Osteocyte (in vitro differentiated cells): ENCODE results near the gene CFAP58. TPM values are rescaled to one million over a fixed set of nuclear protein-coding genes. Genes with fewer than 3 reads are reported as not detected.

Experiments used
- DNase-seq: peaks from one replicate; pipeline ENCODE4 v3.0.0; 2021; ENCODE audit warnings: mixed read lengths; ENCODE audit not compliant: unreplicated experiment; ENCODE audit errors: extremely low spot score
- H3K27ac Mint-ChIP-seq: one replicate; pipeline ENCODE4 v1.8.0; 2021; ENCODE audit warnings: mild to moderate bottlenecking, mixed read lengths; ENCODE audit not compliant: unreplicated experiment
- H3K27me3 Mint-ChIP-seq: one replicate; pipeline ENCODE4 v1.8.0; 2021; ENCODE audit warnings: mixed read lengths; ENCODE audit not compliant: unreplicated experiment
- H3K36me3 Mint-ChIP-seq: one replicate; pipeline ENCODE4 v1.8.0; 2021; ENCODE audit warnings: mixed read lengths; ENCODE audit not compliant: unreplicated experiment
- H3K4me1 Mint-ChIP-seq: one replicate; pipeline ENCODE4 v1.8.0; 2021; ENCODE audit warnings: mixed read lengths; ENCODE audit not compliant: unreplicated experiment
- H3K4me3 Mint-ChIP-seq: one replicate; pipeline ENCODE4 v1.8.0; 2021; ENCODE audit warnings: mild to moderate bottlenecking, moderate library complexity, mixed read lengths; ENCODE audit not compliant: unreplicated experiment
- H3K9me3 Mint-ChIP-seq: one replicate; pipeline ENCODE4 v1.8.0; 2021; ENCODE audit warnings: mixed read lengths; ENCODE audit not compliant: unreplicated experiment
- CTCF ChIP-seq: fragments of 200-600 bp; sonication (generic); IDR thresholded peaks from 2 replicates; pipeline ENCODE4 v1.5.0; 2021; ENCODE audit warnings: antibody characterized with exemption, mild to moderate bottlenecking, moderate library complexity
- long read RNA-seq: library from polyadenylated mRNA; unstranded; transcript quantifications from one replicate; pipeline ENCODE4 v2.0.0, GENCODE V29; 2021
- total RNA-seq: library from RNA; stranded (reverse); gene quantifications from 2 replicates; pipeline ENCODE4 v1.2.1, GENCODE V29; 2021

The CFAP58 gene, protein sequence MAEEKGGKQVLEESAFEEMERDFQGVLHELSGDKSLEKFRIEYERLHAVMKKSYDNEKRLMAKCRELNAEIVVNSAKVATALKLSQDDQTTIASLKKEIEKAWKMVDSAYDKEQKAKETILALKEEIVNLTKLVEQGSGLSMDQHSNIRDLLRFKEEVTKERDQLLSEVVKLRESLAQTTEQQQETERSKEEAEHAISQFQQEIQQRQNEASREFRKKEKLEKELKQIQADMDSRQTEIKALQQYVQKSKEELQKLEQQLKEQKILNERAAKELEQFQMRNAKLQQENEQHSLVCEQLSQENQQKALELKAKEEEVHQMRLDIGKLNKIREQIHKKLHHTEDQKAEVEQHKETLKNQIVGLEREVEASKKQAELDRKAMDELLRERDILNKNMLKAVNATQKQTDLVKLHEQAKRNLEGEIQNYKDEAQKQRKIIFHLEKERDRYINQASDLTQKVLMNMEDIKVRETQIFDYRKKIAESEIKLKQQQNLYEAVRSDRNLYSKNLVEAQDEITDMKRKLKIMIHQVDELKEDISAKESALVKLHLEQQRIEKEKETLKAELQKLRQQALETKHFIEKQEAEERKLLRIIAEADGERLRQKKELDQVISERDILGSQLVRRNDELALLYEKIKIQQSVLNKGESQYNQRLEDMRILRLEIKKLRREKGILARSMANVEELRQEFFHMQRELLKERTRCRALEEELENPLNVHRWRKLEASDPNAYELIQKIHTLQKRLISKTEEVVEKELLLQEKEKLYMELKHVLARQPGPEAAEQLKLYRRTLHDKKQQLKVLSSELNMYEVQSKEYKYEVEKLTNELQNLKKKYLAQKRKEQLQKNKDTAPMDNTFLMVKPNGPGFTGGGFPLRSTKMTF
- total RNA-seq, result 0.16 and 0.29 TPM in 2 replicates
- long read RNA-seq, partial matches to known transcripts, result 1 of 1 reads
- long read RNA-seq, other reads (novel, unspliced or antisense), result 0 of 1 reads

DNA sequence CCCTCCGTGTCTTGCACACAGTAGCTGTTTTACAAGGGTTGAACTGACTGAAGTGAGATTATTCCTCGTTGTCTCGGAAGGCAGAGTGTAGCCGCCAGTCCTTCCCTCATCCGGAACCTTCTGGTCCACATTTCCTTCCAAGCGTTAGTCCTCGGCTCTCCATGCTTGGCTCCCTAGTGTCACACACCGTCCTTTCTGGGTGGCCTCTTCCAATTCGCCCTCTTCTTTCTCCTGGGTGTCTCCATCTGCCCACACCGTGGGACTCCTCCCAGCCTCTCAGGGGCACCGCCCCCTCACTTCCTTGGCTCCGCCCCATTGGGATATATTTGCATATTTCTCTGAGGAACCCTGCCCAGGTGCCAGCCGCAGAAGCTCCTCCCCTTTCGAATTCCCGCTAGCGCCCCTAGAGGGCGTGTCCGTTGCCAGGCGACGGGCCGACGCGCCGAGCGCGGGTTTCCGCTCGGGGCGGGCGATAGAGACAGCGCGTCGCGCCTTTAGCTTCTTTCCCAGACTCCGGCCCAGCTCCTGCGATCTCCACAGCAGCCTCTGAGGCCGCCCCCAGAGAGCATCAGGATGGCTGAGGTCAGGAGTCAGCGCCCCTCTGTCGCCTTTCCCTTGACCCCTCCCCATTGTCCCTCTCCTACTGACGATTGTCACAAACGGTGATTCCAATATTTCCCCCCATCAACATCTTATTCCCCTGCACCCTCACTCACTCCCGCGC, at the start of gene CFAP58:
Gene CFAP58 (plus strand): TSS at position 509 of the 724 bp plus-strand sequence. CDS start 65 bp downstream, at position 574.
- Mint-ChIP-seq H3K9me3 (no peaks in the 10 kb centered on the region), H3K4me1 (no peaks in the 10 kb centered on the region), H3K4me3 (no peak within 1 kb of the TSS), H3K27me3 (peaks cover 12% of the 10 kb centered on the region), H3K36me3 (no peaks in the 10 kb centered on the region), H3K27ac (no peak within 1 kb of the TSS)
- peak; percentile 92 for DNase-seq
- peak; percentile 73 for TF ChIP-seq CTCF

DNA sequence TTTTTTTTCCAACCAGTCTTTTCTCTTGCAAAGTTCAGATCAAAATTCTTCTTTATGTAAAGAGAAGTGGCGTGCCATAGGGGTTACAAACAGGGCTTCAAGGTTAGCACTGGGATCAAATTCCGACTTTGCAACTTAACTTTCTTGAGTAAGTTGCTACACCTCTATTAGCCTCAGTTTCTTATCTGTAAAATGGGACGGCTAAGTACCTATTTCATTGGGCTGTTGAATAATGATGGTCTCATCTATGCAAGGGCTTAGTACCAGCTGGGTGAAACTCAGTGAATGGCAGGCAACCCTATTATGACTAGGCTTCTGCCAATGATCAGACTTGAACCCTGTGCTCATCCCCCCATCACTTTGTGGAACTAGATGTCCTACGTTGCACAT, 49.3 kb upstream of the CFAP58 start:
- H3K36me3 Mint-ChIP-seq, result peaks cover 6% of the 10 kb centered on the region
- H3K27me3 Mint-ChIP-seq, result no peaks in the 10 kb centered on the region
- H3K9me3 Mint-ChIP-seq, result no peaks in the 10 kb centered on the region
- H3K4me3 Mint-ChIP-seq, result no peak overlapping the region
- H3K4me1 Mint-ChIP-seq, result peaks cover 39% of the 10 kb centered on the region
- no peak for DNase-seq
- H3K27ac Mint-ChIP-seq, result no peak overlapping the region
- no peak for TF ChIP-seq CTCF

- H3K27ac Mint-ChIP-seq, result no peak overlapping the region
- DNase-seq, result no peak
- no peaks in the 10 kb centered on the region for H3K9me3 Mint-ChIP-seq
- H3K4me3 Mint-ChIP-seq, result no peak overlapping the region
- H3K27me3 Mint-ChIP-seq, result no peaks in the 10 kb centered on the region
- no peak for TF ChIP-seq CTCF
- H3K36me3 Mint-ChIP-seq, result peaks cover 6% of the 10 kb centered on the region
- H3K4me1 Mint-ChIP-seq, result peaks cover 41% of the 10 kb centered on the region
Measured at GRCh38 chr10:104304927-104305326, 48.7 kb upstream of the CFAP58 start.

DNA sequence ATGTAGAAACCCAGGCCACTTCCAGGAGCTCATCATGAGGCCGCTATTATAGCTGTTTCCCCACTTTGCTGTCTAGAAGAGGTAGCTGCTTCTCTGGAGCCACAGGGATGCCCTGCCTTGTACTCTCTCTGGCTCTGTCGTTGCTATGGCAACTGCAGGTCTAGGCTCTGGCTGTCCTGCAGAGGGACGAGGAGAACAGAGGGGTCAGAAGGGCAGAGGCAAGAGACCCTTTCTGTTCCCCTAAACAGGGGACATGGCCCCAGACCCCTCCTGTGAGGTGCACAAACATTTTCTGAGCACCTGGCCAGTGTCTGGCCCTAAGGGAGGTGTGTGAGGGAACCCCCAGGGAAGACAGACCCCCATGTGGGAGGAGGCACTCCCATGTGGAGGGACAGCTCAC, 46.7 kb upstream of the CFAP58 start:
- H3K27ac Mint-ChIP-seq, result no peak overlapping the region

More for the DNA sequence above, 46.7 kb upstream of the CFAP58 start:
- no peak overlapping the region for H3K4me3 Mint-ChIP-seq
- no peaks in the 10 kb centered on the region for H3K9me3 Mint-ChIP-seq
- DNase-seq, result no peak
- H3K36me3 Mint-ChIP-seq, result peaks cover 6% of the 10 kb centered on the region
- no peak for TF ChIP-seq CTCF
- peaks cover 43% of the 10 kb centered on the region for H3K4me1 Mint-ChIP-seq
- H3K27me3 Mint-ChIP-seq, result no peaks in the 10 kb centered on the region
